GM12878 (cell line): ENCODE measurements around the gene C1QTNF9B. TPM values are rescaled to one million over a fixed set of nuclear protein-coding genes. Genes with fewer than 3 reads are reported as not detected.

ENCODE experiments used
- ATAC-seq: fragments of 200-7000 bp; cut with Tn5 transposase; 3 replicates; pipeline ENCODE4 v1.9.1; 2020; ENCODE audit warnings: mild to moderate bottlenecking, moderate library complexity
- BruUV-seq: library from RNA; stranded (reverse); fragments of 400-500 nt; replicated peaks from 2 replicates; lab custom pipeline; 2021; lab: Mats Ljungman, UMichigan
- CTCF ChIA-PET: fragments of 300-600 bp; sonication (Branson Sonifier 250); formaldehyde crosslinking; extraction: SDS; loops from one replicate; lab custom pipeline; 2021; ENCODE audit warnings: inconsistent platforms; lab: Yijun Ruan, JAX
- POLR2A ChIA-PET: fragments of 350-600 bp; formaldehyde crosslinking; extraction: SDS; loops from one replicate; lab custom pipeline; 2021; ENCODE audit warnings: inconsistent platforms; lab: Charles Lee
- RAD21 ChIA-PET: fragments of 300-600 bp; sonication (Branson Sonifier 250); formaldehyde crosslinking; loops from one replicate; lab custom pipeline; 2023; ENCODE audit warnings: antibody characterized with exemption; ENCODE audit not compliant: unreplicated experiment; lab: Charles Lee
- SMC1A ChIA-PET: fragments of 300-600 bp; sonication (Branson Sonifier 250); formaldehyde crosslinking; loops from one replicate; lab custom pipeline; 2023; ENCODE audit not compliant: unreplicated experiment, uncharacterized antibody; lab: Charles Lee
- DNase-seq: peaks from one replicate; pipeline ENCODE4 v3.0.0-alpha.2; 2011; ENCODE audit warnings: low read depth, low spot score
- FAIRE-seq: peaks from 3 replicates; lab custom pipeline; 2011; peaks lifted over from hg19 to GRCh38; lab: Jason Lieb, UNC
- H2AFZ ChIP-seq: 2 replicates; pipeline ENCODE4 v1.6.0; 2011; ENCODE audit warnings: low read depth, low read length, control low read depth; ENCODE audit not compliant: control insufficient read depth
- H3K27ac ChIP-seq: 2 replicates; pipeline ENCODE4 v1.5.1; 2011; ENCODE audit warnings: control low read depth; ENCODE audit not compliant: control insufficient read depth, insufficient read depth
- H3K27me3 ChIP-seq, 2 experiments: replicated peaks in 1 of 2; 2 replicates each; pipeline versions ENCODE4 v1.6.0 to v1.6.1; 2011; ENCODE audit warnings: low read length in 1 of 2; ENCODE audit not compliant: control insufficient read depth in 2 of 2, insufficient read depth in 2 of 2
- H3K36me3 ChIP-seq, 2 experiments: 2 replicates each; pipeline ENCODE4 v1.5.1; 2011; ENCODE audit warnings: low read length in 1 of 2; ENCODE audit not compliant: control insufficient read depth in 2 of 2, insufficient read depth in 2 of 2
- H3K4me1 ChIP-seq: 2 replicates; pipeline ENCODE4 v1.6.1; 2011; ENCODE audit warnings: mild to moderate bottlenecking, low read length, moderate library complexity, mixed read lengths; ENCODE audit not compliant: control insufficient read depth, insufficient read depth
- H3K4me2 ChIP-seq: 2 replicates; pipeline ENCODE4 v1.6.0; 2011; ENCODE audit warnings: control low read depth; ENCODE audit not compliant: control insufficient read depth, insufficient read depth
- H3K4me3 ChIP-seq: fragments of 200-600 bp; sonication (generic); 2 replicates; pipeline ENCODE4 v1.5.1; 2016
- H3K79me2 ChIP-seq: 2 replicates; pipeline ENCODE4 v1.6.0; 2011; ENCODE audit warnings: low read length; ENCODE audit not compliant: control insufficient read depth, insufficient read depth
- H3K9ac ChIP-seq: 2 replicates; pipeline ENCODE4 v1.8.0; 2011; ENCODE audit warnings: low read length, control low read depth, mixed read lengths; ENCODE audit not compliant: control insufficient read depth, insufficient read depth
- H3K9me3 ChIP-seq: replicated peaks from 3 replicates; pipeline ENCODE4 v1.5.1; 2011; ENCODE audit warnings: mild to moderate bottlenecking, low read length; ENCODE audit not compliant: control insufficient read depth, insufficient read depth
- H4K20me1 ChIP-seq: 2 replicates; pipeline ENCODE4 v1.6.0; 2011; ENCODE audit not compliant: control insufficient read depth, insufficient read depth
- BRCA1 ChIP-seq: IDR thresholded peaks from 2 replicates; pipeline ENCODE4 v1.6.1; 2011; ENCODE audit warnings: low read depth, low read length, improper control_type of control experiment
- CEBPZ ChIP-seq: fragments of 150-350 bp; IDR thresholded peaks from 2 replicates; pipeline ENCODE4 v1.6.1; 2016; ENCODE audit warnings: low read depth, low read length
- EED ChIP-seq: sonication (generic); IDR thresholded peaks from 2 replicates; pipeline ENCODE4 v1.6.1; 2016; ENCODE audit warnings: antibody characterized with exemption, low read depth
- ELK1 ChIP-seq: IDR thresholded peaks from 2 replicates; pipeline ENCODE4 v1.6.1; 2012; ENCODE audit warnings: low read depth, low read length, improper control_type of control experiment
- FOS ChIP-seq: IDR thresholded peaks from 3 replicates; pipeline ENCODE4 v1.6.1; 2011; ENCODE audit warnings: borderline replicate concordance; ENCODE audit not compliant: insufficient read length; ENCODE audit errors: extremely low read depth
- GABPA ChIP-seq: IDR thresholded peaks from 2 replicates; pipeline ENCODE4 v1.6.1; 2014; ENCODE audit warnings: antibody characterized with exemption, low read depth, mild to moderate bottlenecking, inconsistent platforms
- GATAD2B ChIP-seq: fragments of 450-650 bp; conservative IDR thresholded peaks from 2 replicates; pipeline ENCODE4 v1.6.1; 2017; ENCODE audit warnings: low read depth, mild to moderate bottlenecking, moderate library complexity
- HDAC2 ChIP-seq: fragments of 200-600 bp; sonication (generic); IDR thresholded peaks from 2 replicates; pipeline ENCODE4 v1.6.1; 2017
- IRF4 ChIP-seq: IDR thresholded peaks from 2 replicates; pipeline ENCODE4 v1.6.1; 2011; ENCODE audit warnings: low read depth, low read length
- KAT2A ChIP-seq: conservative IDR thresholded peaks from 2 replicates; pipeline ENCODE4 v1.6.1; 2011; ENCODE audit warnings: low read depth, low read length; ENCODE audit not compliant: control insufficient read depth
- MYC ChIP-seq: IDR thresholded peaks from 2 replicates; pipeline ENCODE4 v1.6.1; 2011; ENCODE audit warnings: mild to moderate bottlenecking, low read length, moderate library complexity, inconsistent platforms; ENCODE audit not compliant: insufficient read depth, insufficient replicate concordance, insufficient read length, severe bottlenecking
- NR2C2 ChIP-seq: IDR thresholded peaks from 2 replicates; pipeline ENCODE4 v1.6.1; 2011; ENCODE audit warnings: borderline replicate concordance, low read depth; ENCODE audit not compliant: control insufficient read depth, insufficient read length
- RELB ChIP-seq: fragments of 450-650 bp; IDR thresholded peaks from 2 replicates; pipeline ENCODE4 v1.6.1; 2017; ENCODE audit warnings: low read depth, mild to moderate bottlenecking, moderate library complexity
- SMARCA5 ChIP-seq: fragments of 450-650 bp; IDR thresholded peaks from 2 replicates; pipeline ENCODE4 v1.6.1; 2017; ENCODE audit warnings: mild to moderate bottlenecking
- TCF7 ChIP-seq: IDR thresholded peaks from 2 replicates; pipeline ENCODE4 v1.6.1; 2014; ENCODE audit warnings: antibody characterized with exemption, borderline replicate concordance
- ZZZ3 ChIP-seq: IDR thresholded peaks from 2 replicates; pipeline ENCODE4 v1.6.1; 2011; ENCODE audit warnings: low read depth; ENCODE audit not compliant: control insufficient read depth, insufficient read length
- WGBS: methylation state at CpG from one replicate; pipeline ENCODE4 v1.1.6; 2016; ENCODE audit warnings: low lambda C conversion rate; ENCODE audit not compliant: insufficient replicate concordance, insufficient coverage; ENCODE audit errors: missing lambda C conversion rate; 5-methylcytosine and 5-hydroxymethylcytosine counted together
- in situ Hi-C: fragments of 300-500 bp; cut with MboI; formaldehyde crosslinking; loops from 9 replicates; pipeline ENCODE4 v1.14.3; 2018; ENCODE audit warnings: mixed read lengths
- intact Hi-C: fragments of 100-400 bp; cut with micrococcal nuclease; formaldehyde crosslinking; loops from one replicate; pipeline ENCODE4 v1.14.2; 2022; ENCODE audit not compliant: unreplicated experiment
- polyA plus RNA-seq, 11 experiments: library from polyadenylated mRNA; depleted of rRNA in 4 of 11; unstranded in 6 of 11; stranded (reverse) in 5 of 11; fragments of >200 nt; fragmentation: Nextera tagmentation in 4 of 11; fragmentation: Illumina TruSeq in 1 of 11; extraction: Ambion mirVana in 4 of 11; extraction: Trizol in 1 of 11; gene quantifications; 1 replicate in 1 of 11; 2 replicates in 10 of 11; pipeline versions ENCODE4 v1.2.1 to v1.2.3, GENCODE V29; 2011 to 2016; ENCODE audit warnings: inconsistent platforms in 2 of 11, missing spikeins in 2 of 11, low read depth in 1 of 11
- total RNA-seq, 4 experiments: library from RNA; depleted of rRNA in 3 of 4; stranded (reverse); fragments of >200 nt in 3 of 4; fragmentation: Illumina TruSeq in 1 of 4; extraction: Trizol in 1 of 4; gene quantifications; 2 replicates each; pipeline versions ENCODE4 v1.2.1 to v1.2.3, GENCODE V29; 2013 to 2021
- TF ChIP-seq, protein P1 (sequence below): IDR thresholded peaks from 2 replicates; pipeline ENCODE4 v1.6.1; 2012; ENCODE audit warnings: low read depth, low read length, improper control_type of control experiment

The C1QTNF9B gene
- total and polyA plus RNA-seq, 10 of the 15 experiments (the other 5 are each of a cell fraction or from before 2014, with no cell fraction given) = 0.10 to 0.48 (median 0.32) TPM; not detected in 6

DNA sequence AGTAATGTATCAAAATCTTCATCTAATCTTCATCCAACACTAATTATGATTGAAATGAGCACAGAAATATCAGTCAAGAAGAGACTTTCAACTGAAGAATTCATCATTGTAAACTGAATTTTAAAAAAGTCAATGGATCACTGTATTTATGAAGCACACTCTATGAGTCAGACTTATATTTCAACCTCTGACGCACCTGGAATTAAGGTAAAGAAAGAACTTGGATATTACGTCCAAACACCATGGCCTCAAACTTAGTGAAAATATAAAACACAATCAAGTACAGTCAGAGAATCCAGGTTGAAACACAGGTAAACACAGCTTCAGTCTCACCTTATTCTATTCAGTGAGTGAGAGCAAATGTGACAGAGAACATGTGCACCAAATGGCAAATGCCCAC lies 47.6 kb downstream of the C1QTNF9B start (continued):
- TF ChIP-seq NR2C2 (no peak), HDAC2 (no peak), ZZZ3 (no peak), FOS (no peak), ELK1 (no peak), GATAD2B (no peak), TCF7 (no peak)
- TF ChIP-seq, protein P1, sequence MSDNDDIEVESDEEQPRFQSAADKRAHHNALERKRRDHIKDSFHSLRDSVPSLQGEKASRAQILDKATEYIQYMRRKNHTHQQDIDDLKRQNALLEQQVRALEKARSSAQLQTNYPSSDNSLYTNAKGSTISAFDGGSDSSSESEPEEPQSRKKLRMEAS = no peak

- H3K4me1 ChIP-seq = peaks cover 60% of the 10 kb centered on the region
- BruUV-seq = no TSS peak
- no peaks in the 10 kb centered on the region for H4K20me1 ChIP-seq
- H3K36me3 ChIP-seq = no peaks in the 10 kb centered on the region
- ATAC-seq (peak; percentile 13), FAIRE-seq (no peak), DNase-seq (no peak)
- no peaks in the 10 kb centered on the region for H3K27me3 ChIP-seq
- peak overlapping the region; percentile 59 for H3K4me2 ChIP-seq
- H3K4me3 ChIP-seq = no peak overlapping the region
- in situ Hi-C loops = no loop called here
- ChIA-PET SMC1A (interaction anchor here (0.7 to 3.3 kb wide), 11 partner anchors 16 to 131 kb away, joined by 3 to 19 read pairs (median 4); no protein-coding TSS in a partner anchor), RAD21 (interaction anchor here (1.1 to 1.4 kb wide), 3 partner anchors 17 to 42 kb away, joined by 3 to 5 read pairs (median 4); no protein-coding TSS in a partner anchor), CTCF (interaction anchor here (0.8 to 2.4 kb wide), 6 partner anchors 18 to 71 kb away, joined by 3 to 17 read pairs (median 4); partner anchors contain the start of gene MIPEP), POLR2A (interaction anchor here (1.1 kb wide), 1 partner anchor 10 kb away, joined by 4 read pairs; no protein-coding TSS in a partner anchor)
- intact Hi-C loops = loop anchor here (5.0 kb wide), 1 partner anchor 36 kb away; no protein-coding TSS in a partner anchor
- no peaks in the 10 kb centered on the region for H3K79me2 ChIP-seq
- H2AFZ ChIP-seq = peak overlapping the region; percentile 40
- no peaks in the 10 kb centered on the region for H3K9me3 ChIP-seq
- H3K27ac ChIP-seq = peak overlapping the region; percentile 82
- 58% methylated on average over 8 of the region's 8 CpGs for WGBS
- peak overlapping the region; percentile 56 for H3K9ac ChIP-seq
- TF ChIP-seq RELB (no peak), GABPA (no peak), MYC (no peak), IRF4 (no peak), EED (peak; percentile 75), CEBPZ (no peak), KAT2A (no peak), SMARCA5 (no peak), BRCA1 (no peak), GATAD2B (no peak)
Measured at GRCh38 chr13:23848646-23849141, 48.6 kb downstream of the C1QTNF9B start.
